Astrocyte of the cerebellum (primary cell): Measurements from ENCODE around the gene CNST.

Experiments used
- DNase-seq: peaks from one replicate; pipeline ENCODE4 v3.0.0-alpha.2; 2011; ENCODE audit warnings: low read depth
- H3K4me3 ChIP-seq: 2 replicates; pipeline ENCODE4 v1.5.1; 2011; ENCODE audit warnings: mild to moderate bottlenecking, low read depth, low read length, moderate library complexity
- in situ Hi-C: cut with HindIII; loops from 2 replicates; pipeline ENCODE4 v1.10.0; 2017; ENCODE audit warnings: low sequenced_read_pairs
- TF ChIP-seq, protein P1 (sequence below): IDR thresholded peaks from 2 replicates; pipeline ENCODE4 v1.5.1; 2012; ENCODE audit warnings: low read length, low read depth, moderate library complexity, mild to moderate bottlenecking; ENCODE audit errors: missing control alignments

Gene CNST

DNA sequence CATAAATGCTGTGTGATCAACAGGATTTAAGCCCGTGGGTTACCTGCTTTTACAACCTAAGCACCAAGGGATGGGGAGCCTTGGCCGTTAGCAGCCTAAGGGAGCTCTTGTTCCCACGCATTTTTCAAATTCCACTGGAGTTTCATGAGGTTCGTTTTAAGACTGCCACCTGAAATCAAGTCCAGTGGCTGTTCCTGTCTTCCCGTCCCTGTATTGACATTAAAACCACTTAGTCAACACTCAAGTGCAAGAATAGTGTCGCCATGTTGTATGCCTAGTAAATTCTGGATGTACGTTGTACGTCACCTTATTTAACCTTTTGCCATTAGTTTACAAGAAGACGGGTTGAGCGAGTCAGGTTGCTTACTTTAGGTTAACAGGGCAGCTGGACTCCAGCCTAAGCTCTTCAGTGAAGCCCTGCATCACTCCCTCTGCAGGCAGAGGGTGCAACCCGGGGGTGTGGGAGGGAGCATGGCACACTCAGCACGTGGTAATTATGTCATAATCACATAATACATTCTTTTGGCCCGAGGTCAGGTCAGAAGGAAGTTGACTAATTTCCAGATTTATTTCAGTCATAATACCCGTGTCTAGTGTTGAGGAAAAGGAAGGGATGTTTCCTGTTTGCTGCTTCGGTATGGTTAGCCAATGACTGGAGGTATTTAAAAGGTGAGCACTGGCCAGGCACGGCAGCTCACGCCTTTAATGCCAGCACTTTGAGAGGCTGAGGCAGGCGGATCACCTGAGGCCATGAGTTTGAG lies 42.5 kb downstream of the CNST start:
- in situ Hi-C loops: no loop called here
- H3K4me3 ChIP-seq: no peak overlapping the region
- TF ChIP-seq, protein P1, sequence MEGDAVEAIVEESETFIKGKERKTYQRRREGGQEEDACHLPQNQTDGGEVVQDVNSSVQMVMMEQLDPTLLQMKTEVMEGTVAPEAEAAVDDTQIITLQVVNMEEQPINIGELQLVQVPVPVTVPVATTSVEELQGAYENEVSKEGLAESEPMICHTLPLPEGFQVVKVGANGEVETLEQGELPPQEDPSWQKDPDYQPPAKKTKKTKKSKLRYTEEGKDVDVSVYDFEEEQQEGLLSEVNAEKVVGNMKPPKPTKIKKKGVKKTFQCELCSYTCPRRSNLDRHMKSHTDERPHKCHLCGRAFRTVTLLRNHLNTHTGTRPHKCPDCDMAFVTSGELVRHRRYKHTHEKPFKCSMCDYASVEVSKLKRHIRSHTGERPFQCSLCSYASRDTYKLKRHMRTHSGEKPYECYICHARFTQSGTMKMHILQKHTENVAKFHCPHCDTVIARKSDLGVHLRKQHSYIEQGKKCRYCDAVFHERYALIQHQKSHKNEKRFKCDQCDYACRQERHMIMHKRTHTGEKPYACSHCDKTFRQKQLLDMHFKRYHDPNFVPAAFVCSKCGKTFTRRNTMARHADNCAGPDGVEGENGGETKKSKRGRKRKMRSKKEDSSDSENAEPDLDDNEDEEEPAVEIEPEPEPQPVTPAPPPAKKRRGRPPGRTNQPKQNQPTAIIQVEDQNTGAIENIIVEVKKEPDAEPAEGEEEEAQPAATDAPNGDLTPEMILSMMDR: peak; percentile 30
- DNase-seq: peak; percentile 52

DNA sequence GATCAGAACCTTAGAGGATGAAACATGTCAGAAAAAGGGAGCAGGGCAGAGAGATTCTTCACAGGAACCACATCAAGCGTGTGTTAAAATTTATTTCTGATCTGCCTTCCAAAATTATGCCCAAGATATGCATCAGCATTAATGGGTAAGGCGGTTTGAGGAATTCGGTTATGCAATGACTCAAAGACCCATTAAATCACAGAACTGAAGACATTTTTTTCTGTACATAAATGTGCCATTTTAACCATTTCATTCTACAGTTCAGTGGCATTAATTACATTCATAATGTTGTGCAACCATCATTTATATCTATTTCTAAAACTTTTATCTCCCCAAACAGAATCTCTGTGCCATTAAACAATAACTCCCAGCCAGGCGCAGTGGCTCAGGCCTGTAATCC lies 43.4 kb downstream of the CNST start:
- DNase-seq: no peak
- in situ Hi-C loops: no loop called here
- no peak overlapping the region for H3K4me3 ChIP-seq
- TF ChIP-seq, protein P1: no peak

DNA sequence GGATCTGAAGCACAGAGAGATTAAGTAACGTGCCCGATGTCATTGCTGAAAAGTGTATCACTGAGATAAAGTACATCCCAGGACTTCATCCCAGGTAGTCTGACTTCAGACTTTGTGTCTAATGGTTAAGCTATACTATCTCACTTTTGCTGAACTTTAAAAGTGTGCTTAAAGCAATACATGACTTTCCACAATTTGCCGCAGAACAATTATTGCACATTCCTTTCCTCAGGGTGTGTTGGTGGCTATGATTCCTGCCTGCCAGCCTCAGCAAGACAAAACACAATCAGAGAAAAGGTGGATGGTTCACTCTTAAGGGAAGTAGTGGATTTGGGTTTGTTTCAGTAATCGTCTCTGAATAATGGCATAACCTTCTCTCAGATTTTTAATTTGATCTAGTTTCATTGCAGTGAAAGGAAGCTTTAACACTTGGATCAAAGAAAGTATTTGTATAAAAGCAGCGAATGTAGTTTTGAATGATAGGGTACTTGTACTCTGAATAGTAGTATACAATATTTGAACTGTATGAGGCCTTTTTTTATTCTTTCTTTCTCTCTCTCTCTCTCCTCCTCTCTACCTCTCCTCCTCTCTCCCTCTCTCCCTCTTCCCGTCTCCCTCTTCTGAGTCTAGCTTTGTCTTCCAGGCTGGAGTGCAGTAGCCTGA lies 47.0 kb downstream of the CNST start:
- H3K4me3 ChIP-seq: no peak overlapping the region
- DNase-seq: no peak
- TF ChIP-seq, protein P1: no peak
- in situ Hi-C loops: no loop called here

DNA sequence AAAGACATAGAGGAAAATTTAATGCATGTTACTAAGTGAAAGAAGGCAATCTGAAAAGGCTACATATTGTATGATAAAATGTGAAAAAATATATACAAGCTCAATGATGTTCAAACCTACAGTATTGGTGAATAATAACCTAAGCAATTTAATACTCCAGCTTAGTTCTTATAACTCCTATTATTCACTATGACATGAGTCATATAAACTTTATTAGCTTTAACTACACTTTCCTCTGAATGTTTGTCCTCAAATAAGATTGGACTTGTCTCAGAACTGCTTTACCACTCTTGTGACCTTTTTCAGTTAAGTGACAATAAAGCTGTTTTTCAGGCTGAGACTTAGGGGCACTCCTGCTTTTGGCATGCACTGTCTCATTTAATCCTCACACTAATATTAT lies 50.9 kb downstream of the CNST start:
- TF ChIP-seq, protein P1: no peak
- no peak overlapping the region for H3K4me3 ChIP-seq

DNA sequence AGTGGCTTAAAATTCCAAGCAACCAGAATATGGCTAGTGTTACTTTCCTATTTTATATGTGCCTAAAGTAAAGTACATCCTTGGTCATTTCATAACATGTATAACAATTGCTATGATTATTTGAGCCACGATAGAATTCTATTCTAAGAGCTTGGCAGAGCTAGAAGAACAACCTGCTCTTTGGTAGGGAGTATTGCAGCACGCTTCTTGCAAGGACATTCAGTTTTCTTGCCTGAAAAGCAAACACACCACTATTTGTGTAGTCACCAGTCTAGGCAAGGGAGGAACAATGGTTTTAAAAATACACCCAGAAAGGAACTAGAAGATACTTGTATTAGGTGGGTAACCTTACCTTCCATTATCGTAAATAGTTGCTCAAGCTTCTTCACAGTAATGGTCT lies 51.5 kb downstream of the CNST start:
- DNase-seq: no peak
- TF ChIP-seq, protein P1: no peak
- in situ Hi-C loops: no loop called here
- no peak overlapping the region for H3K4me3 ChIP-seq

More for the DNA sequence above, 50.9 kb downstream of the CNST start:
- DNase-seq: no peak
- in situ Hi-C loops: no loop called here

DNA sequence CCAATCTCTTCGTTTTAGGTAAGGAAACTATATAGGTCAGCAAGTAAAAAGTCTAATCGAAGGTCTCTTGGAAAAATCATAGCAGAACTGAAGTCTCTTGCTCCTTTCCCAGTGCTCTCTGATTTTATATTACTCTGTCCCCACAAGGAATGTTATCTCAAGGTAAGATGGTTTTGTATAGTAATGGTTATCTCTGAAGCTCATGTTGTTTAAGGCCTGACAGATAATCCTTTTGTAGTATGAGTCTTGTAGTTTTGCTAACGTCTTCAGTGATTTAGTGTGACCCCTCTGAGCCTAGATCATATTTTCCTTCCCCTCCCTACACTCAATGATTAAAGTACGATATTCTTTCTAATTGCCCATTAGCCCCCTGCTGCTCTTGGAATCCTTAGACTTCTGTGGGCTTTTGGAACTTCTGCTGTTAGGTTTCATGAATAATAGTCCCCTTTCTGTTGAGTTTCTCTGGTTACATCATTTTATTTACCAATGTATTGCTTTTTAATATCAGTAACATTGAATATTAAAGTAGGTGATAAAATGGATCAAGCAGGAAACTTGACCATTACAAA lies 52.1 kb downstream of the CNST start:
- TF ChIP-seq, protein P1: no peak
- DNase-seq: no peak
- in situ Hi-C loops: no loop called here
- no peak overlapping the region for H3K4me3 ChIP-seq
